ENCODE measurements around the gene TWNK. TPM values are rescaled to one million over a fixed set of nuclear protein-coding genes. Genes with fewer than 3 reads are reported as not detected.

Gene TWNK
- total and polyA plus RNA-seq, 9 of the 15 experiments (the other 6 are each of a cell fraction or from before 2014, with no cell fraction given), result 11.6 to 34.7 (median 17.4) TPM

GRCh38 chr10:100986623-100986951 lies 756 bp upstream of the TWNK start:
- H3K79me2 ChIP-seq (ENCODE audit: control insufficient read depth, insufficient read depth, low read length), result peaks cover 59% of the 10 kb centered on the region
- TF ChIP-seq ZNF12 (CRISPR knock-in tag; IDR thresholded peaks at IDR 0.05), result no peak
- no peak for TF ChIP-seq KAT2B (IDR thresholded peaks at IDR 0.05; ENCODE audit: low read depth, low read length)
- no peak for TF ChIP-seq ZNF282 (CRISPR knock-in tag; IDR thresholded peaks at IDR 0.05)
- no peak for TF ChIP-seq MCM5 (IDR thresholded peaks at IDR 0.05; ENCODE audit: low read depth)
- TF ChIP-seq RBM34 (IDR thresholded peaks at IDR 0.05; ENCODE audit: borderline replicate concordance, insufficient read depth, low read length), result no peak
- TF ChIP-seq CBFB (CRISPR knock-in tag; IDR thresholded peaks at IDR 0.05), result peak; percentile 34; the same call in 1 of the 2 replicates
- TF ChIP-seq, protein P1, sequence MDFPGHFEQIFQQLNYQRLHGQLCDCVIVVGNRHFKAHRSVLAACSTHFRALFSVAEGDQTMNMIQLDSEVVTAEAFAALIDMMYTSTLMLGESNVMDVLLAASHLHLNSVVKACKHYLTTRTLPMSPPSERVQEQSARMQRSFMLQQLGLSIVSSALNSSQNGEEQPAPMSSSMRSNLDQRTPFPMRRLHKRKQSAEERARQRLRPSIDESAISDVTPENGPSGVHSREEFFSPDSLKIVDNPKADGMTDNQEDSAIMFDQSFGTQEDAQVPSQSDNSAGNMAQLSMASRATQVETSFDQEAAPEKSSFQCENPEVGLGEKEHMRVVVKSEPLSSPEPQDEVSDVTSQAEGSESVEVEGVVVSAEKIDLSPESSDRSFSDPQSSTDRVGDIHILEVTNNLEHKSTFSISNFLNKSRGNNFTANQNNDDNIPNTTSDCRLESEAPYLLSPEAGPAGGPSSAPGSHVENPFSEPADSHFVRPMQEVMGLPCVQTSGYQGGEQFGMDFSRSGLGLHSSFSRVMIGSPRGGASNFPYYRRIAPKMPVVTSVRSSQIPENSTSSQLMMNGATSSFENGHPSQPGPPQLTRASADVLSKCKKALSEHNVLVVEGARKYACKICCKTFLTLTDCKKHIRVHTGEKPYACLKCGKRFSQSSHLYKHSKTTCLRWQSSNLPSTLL (IDR thresholded peaks at IDR 0.05), result no peak
- TF ChIP-seq SRF (CRISPR knock-in tag; IDR thresholded peaks at IDR 0.05), result 0 out of 4 replicates have a peak, but pooled peaks of 1 of the 2 experiments have one; percentile 0
- CTCF ChIA-PET (ENCODE audit: low intra/inter-chr PET ratio), result no interaction called here
- ATAC-seq (peak; percentile 5; the same call in 2 of the 3 replicates), FAIRE-seq (no peak), DNase-seq (ENCODE audit: extremely low read depth in 1 of 4, low spot score in 3 of 4) (peak in 1 of 4 experiments; percentile 17)
- H2AFZ ChIP-seq (ENCODE audit: low read depth, low read length), result peak overlapping the region; percentile 98; the same call in 1 of the 2 replicates
- POLR2A ChIA-PET, result interaction anchor here (1.0 to 1.3 kb wide), 2 partner anchors 13 to 47 kb away, joined by 4 read pairs; no protein-coding TSS in a partner anchor
- peak overlapping the region; percentile 95 for H3K4me3 ChIP-seq
- H3K27ac ChIP-seq (ENCODE audit: extremely low read depth, low read depth, low read length), result peak overlapping the region; percentile 87; the same call in 2 of the 3 replicates
- no peaks in the 10 kb centered on the region for H3K9me3 ChIP-seq (replicated peaks; ENCODE audit: control insufficient read depth, insufficient read depth, low read depth, low read length)
- H3K4me1 ChIP-seq (replicated peaks in 1 of 2; ENCODE audit: control insufficient read depth in 2 of 2, insufficient read depth in 2 of 2, low read length in 2 of 2), result peaks cover 16 to 21% of the 10 kb centered on the region in 2 experiments; a peak in 4 of 5 replicates
- TSS peak; percentile 79 for BruUV-seq (replicated peaks)
- H3K36me3 ChIP-seq (ENCODE audit: control insufficient read depth, insufficient read depth, low read length), result peaks cover 53% of the 10 kb centered on the region; the same call in 2 of the 3 replicates
- H4K20me1 ChIP-seq (replicated peaks; ENCODE audit: control insufficient read depth, insufficient read depth, low read length), result peaks cover 6% of the 10 kb centered on the region; the same call in 1 of the 2 replicates
- no peaks in the 10 kb centered on the region for H3K9me1 ChIP-seq (ENCODE audit: control insufficient read depth, insufficient read depth, low read length)
- peak overlapping the region; percentile 97 for H3K4me2 ChIP-seq (ENCODE audit: insufficient read depth, low read length)
- no peaks in the 10 kb centered on the region for H3K27me3 ChIP-seq (ENCODE audit: control insufficient read depth in 2 of 2, insufficient read depth in 2 of 2, low read length in 2 of 2)
- H3K9ac ChIP-seq (ENCODE audit: insufficient read depth in 1 of 2, low read depth in 2 of 2, low read length in 2 of 2), result peak overlapping the region; percentile 95 to 99
- in situ Hi-C loops (cut with MboI), result loop anchor here (25.0 kb wide), 1 partner anchor 1051 kb away; no protein-coding TSS in a partner anchor
- WGBS (ENCODE audit: insufficient coverage, low coverage, missing lambda C conversion rate), result 2% methylated on average over 14 of the region's 17 CpGs
- intact Hi-C loops (cut with micrococcal nuclease), result no loop called here

Measured in K562 (cell line).